Measurements from ENCODE around the gene SLC25A19. TPM values are rescaled to one million over a fixed set of nuclear protein-coding genes. Genes with fewer than 3 reads are reported as not detected.
"Not testable (repeated sequence)": the region's sequence is repeated elsewhere in the genome, so short reads cannot be mapped to it uniquely, and the experiment has no call there.

SLC25A19 gene
- total RNA-seq, 1 donor, result 28.8 TPM

DNA sequence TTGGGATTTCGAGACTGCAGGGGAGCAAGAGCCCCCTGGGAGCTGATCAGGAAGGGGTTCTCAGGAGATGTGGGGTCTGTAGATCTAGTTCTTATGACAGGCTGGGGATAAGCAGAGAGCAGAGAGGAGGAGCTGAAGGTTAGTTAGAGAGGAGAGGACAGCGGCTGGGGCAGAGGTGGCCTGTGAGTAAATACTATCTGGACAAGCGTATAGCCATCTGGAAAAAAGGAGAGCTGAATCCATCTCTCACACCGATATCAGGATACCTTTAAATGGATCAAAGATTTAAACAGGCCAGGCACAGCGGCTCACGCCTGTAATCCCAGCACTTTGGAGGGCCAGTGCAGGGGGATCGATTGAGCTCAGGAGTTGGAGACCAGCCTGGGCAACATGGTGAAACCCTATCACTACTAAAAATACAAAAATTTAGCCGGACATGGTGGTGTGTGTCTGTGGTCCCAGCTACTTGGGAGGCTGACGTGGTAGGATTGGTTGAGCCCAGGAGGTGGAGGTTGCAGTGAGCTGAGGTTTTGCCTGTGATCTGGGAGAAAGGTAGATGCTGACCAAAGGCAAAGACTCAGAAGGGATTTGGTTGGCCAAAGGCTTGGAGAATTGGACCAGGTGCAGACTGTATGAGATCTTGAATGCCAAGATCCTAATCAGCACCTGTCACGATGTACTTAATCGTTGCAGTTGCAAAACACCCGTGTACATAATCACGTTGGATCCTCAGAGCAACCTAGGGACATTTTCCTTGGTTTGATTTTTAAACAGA, 18.9 kb upstream of the SLC25A19 start:
- DNase-seq (ENCODE audit: low read depth in 2 of 3, low spot score in 2 of 3), result no peak

DNA sequence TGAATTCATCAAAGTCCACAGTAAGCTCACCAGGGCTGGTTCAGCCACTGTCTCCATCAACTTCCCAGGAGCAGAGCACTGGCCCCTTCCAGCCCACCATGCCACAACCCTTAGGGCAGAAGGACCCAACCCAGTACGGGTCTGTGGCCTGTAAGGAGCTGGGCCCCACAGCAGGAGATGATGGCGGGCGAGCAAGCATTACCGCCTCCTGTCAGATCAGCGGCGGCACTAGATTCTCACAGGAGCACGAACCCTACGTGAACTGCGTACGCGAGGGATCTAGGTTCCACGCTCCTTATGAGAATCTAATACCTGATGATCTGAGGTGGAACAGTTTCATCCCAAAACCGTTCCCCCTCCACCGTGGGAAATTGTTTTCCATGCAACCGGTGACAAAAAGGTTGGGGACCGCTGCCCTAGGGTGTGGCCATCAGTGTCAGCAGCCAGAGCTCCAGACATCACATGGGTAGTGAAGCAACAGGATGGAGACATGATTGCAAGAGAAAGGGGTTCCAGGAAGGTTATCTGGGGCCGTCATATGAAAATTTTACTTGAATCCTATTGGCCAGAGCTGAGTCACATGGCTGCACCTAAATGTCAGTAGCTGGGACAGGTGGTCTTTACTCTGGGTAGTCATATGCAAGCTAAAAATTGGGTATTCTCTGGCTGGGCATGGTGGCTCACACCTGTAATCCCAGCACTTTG, 12.4 kb upstream of the SLC25A19 start:
- no peak for DNase-seq (ENCODE audit: low read depth in 2 of 3, low spot score in 2 of 3)

DNA sequence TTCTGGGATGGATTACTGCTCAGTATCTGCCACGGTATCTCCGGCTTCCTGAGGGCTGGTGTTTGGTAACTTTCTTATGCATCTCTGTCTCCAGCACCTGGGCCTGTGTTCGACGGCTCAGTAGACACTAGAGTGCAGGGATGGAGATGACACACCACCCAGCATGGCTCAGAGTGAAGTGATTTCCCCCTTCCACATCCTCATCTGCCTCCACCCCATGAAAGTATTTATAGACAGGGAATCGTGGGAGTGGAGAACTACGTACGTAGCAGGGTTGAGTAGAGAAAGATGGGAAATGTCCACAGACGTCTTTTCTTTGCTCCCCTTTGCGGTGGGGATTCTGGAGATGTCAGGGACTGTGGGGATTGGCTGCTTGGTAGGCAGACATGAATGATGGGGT, 11.8 kb upstream of the SLC25A19 start:
- no peak for DNase-seq (ENCODE audit: low read depth in 2 of 3, low spot score in 2 of 3)

DNA sequence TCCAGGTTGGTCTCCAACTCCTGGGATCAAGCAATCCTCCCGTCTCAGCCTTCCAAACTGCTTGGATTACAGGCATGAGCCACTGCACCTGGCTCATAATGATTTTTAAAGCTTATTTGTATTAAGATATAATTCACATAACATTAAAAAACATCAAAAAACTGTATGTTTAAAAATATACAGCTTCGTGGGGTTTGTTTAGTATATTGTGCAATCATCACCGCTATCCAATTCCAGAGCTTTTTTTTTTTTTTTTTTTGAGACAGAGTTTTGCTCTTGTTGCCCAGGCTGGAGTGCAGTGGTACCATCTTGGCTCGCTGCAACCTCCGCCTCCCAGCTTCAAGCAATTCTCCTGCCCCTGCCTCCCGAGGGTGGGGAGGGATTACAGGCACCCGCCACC, 11.0 kb upstream of the SLC25A19 start:
- no peak for DNase-seq (ENCODE audit: low read depth in 2 of 3, low spot score in 2 of 3)

DNA sequence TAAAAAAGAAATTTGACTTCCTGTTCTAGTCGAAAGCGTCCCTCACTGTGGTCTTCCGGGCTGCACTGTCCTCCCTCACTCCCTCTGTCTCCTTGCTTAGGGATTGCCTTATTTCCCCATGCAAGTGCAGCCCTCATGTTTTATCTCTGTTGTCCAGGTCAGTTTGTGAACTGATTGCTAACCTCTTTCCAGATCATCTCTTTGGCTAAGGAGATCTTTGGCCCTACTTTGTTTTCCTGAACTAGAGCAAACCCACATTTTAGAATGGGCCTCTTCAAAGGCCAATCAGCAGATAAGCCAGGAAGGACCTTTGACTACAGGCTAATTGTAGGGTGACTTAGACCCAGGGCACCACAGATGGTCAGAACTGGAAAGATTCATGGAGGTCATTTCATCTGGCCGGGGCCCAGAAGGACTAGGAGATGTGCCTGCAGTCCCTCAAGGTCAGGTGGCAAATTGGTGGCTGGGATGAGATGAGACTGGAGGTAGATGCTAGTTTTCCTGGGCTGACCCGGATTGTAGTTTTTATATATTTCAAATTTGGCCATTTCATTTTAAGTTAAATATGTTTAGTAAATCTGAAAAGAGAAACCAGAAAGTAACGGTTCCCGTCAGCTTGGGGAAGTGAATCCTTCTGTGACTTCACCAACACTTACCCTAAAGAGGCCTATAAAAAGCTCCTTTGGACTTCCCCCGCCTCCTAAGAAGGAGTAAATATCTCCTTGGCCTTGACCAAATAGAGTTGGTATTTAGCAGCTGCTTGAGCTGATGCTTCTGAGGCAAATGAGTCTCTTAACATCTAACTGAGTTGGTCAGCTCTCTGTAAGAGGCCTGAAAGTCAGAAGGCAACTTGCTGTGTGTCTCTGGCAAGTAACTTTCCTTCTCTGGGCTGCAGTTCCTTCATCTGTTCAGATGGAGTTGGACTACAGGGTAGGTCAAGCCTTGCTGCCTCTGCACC, 6.2 kb upstream of the SLC25A19 start:
- DNase-seq (ENCODE audit: low read depth in 2 of 3, low spot score in 2 of 3), result peak in 2 of 3 donors; percentile 38 to 64

DNA sequence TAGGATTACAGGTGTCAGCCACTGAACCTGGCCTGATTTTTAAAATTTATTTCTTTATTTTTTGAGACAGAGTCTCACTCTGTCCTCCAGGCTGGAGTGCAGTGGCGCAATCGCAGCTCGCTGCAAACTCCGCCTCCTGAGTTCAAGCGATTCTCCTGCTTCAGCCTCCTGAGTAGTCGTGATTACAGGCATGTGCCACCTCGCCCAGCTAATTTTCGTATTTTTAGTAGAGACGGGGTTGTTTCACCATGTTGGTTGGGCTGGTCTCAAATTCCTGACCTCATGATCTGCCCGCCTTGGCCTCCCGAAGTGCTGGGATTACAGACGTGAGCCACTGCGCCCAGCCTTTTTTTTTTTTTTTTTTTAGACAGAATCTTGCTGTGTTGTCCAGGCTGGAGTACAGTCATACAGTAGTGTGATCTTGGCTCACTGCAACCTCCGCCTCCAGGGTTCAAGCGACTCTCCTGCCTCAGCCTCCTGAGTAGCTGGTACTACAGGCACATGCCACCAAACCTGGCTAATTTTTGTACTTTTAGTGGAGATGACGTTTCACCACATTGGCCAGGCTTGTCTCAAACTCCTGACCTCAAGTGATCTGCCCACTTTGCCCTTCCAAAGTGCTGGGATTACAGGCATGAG, 3.7 kb upstream of the SLC25A19 start:
- DNase-seq (ENCODE audit: low read depth in 2 of 3, low spot score in 2 of 3), result not testable (repeated sequence)

DNA sequence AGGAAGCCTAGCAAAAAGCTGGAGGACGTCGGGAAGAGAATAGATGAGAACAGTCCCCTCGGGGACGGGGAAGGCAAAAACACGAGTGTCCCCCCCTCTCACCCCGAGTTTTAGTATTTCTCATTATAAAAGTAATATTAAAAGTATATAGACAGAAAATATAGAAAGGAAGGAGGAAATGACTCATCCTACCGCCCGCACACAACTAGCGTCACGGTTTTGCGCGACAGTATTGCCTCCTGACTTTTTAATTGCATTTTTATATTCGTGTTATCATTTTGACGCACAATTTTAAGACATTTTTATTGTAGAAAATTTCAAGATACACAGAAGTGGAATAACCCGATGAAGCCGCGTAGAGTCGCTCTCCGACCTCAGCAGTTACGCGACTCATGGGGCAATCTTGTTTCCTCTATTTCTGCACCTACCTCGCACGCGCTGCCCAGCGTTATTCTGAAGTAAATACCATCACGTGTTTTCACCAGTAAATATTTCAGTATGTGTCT, 652 bp upstream of the SLC25A19 start:
- peak in 2 of 3 donors; percentile 84 to 90 for DNase-seq (ENCODE audit: low read depth in 2 of 3, low spot score in 2 of 3)

DNA sequence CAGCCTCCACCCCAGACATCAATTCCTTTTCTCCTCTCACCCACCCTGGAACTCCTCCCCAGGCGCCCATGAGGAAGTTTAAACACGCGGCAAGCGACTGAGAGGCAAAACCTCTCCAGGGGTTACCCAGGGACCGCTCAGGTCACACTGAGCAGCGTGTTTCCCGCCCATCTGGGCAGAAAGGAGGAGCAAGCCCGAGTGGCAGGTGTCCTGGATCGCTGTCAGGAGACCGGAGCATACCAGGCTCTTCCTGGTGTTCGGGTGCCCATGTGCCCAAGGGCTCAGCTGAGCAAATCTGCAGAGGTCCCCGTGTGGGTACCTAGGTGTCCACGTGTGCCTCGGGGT, 491 bp downstream of the SLC25A19 start:
- DNase-seq (ENCODE audit: low read depth in 2 of 3, low spot score in 2 of 3), result peak in 1 of 3 donors; percentile 26

DNA sequence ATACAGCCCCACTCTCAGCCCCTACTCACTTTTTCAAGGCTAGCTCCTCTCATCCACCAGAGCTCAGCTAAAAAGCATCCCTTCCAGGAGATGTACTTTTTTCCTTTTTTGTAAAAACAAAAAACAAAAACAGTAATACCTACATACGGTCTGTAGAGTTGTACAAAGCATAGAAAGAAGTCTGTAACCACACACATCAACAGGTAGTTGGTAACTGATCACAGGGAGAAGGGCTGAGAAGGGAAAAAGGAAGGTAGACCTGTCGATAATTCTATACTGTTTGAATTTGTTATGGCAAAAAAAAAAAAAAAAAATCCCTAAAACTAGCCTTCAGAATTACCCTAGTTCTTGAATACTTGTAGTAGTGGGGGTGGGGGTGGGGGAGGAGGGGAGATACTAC, 874 bp downstream of the SLC25A19 start:
- DNase-seq (ENCODE audit: low read depth in 2 of 3, low spot score in 2 of 3), result no peak

DNA sequence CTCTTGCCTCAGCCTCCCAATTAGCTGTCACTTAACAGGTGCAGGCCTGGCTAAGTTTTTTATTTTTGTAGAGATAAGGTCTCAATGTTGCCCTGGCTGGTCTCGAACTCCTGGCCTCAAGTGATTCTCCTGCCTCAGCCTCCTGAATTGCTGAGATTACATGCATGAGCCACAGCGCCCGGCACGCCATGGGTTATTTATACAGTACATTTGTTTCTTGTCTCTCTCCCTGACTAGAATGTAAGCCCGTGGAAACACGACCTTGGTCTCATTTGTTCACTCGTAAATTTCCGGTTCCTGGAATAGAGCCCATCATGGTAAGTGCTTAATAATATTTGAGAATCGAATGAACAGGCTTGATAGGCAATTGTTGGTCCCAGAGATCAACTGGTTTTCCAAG, 2.0 kb downstream of the SLC25A19 start:
- no peak for DNase-seq (ENCODE audit: low read depth in 2 of 3, low spot score in 2 of 3)

DNA sequence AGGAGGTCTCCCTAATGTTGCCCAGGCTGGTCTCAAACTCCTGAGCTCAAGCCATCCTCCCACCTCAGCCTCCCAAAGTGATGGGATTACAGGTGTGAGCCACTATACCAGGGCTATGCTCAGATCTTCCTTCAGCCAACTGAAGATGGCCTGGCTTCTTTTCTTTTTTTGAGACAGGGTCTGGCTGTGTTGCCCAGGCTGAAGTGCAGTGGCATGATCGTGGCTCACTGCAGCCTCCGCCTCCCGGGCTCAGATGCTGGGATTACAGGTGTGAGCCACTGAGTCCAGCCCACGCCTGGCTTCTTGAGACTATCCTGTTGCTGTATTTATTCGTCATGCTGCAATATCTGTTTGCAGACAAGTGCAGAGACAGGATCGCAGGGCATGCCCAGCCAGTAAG, 4.1 kb downstream of the SLC25A19 start:
- no peak for DNase-seq (ENCODE audit: low read depth in 2 of 3, low spot score in 2 of 3)

DNA sequence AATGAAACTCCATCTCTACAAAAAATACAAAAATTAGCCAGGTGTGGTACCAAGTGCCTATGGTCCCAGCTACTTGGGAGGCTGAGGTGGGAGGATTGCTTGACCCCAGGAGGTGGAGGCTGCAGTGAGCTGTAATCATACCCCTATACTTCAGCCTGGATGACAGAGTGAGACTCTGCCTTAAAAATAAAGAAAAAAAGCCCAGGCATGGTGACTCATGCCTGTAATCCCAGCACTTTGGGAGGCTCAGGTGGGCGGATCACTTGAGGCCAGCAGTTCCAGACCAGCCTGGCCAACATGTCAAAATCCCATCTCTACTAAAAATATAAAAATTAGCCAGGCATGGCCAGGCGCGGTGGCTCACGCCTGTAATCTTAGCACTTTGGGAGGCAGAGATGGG, 9.0 kb downstream of the SLC25A19 start:
- not testable (repeated sequence) for DNase-seq (ENCODE audit: low read depth in 2 of 3, low spot score in 2 of 3)

DNA sequence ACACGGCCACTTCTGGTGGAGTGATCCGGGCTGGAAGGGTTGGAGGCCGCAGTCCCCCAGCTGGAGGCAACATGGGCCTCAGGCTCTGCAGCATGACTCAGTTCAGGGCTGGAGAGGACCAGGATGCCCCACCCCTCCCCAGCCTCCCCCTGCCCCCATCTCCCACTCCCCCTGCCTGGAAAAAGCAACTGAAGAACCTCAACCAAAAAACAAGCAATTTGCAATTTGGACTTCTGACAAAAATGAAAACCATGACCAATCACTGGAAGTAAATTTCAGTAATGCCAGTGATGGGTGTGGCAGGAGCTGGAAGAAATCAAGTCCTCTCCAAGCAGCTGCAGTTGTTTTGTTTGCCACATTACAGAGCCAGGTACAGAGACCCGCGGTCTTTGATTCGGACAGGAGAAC, 11.6 kb downstream of the SLC25A19 start:
- DNase-seq (ENCODE audit: low read depth in 2 of 3, low spot score in 2 of 3), result no peak

DNA sequence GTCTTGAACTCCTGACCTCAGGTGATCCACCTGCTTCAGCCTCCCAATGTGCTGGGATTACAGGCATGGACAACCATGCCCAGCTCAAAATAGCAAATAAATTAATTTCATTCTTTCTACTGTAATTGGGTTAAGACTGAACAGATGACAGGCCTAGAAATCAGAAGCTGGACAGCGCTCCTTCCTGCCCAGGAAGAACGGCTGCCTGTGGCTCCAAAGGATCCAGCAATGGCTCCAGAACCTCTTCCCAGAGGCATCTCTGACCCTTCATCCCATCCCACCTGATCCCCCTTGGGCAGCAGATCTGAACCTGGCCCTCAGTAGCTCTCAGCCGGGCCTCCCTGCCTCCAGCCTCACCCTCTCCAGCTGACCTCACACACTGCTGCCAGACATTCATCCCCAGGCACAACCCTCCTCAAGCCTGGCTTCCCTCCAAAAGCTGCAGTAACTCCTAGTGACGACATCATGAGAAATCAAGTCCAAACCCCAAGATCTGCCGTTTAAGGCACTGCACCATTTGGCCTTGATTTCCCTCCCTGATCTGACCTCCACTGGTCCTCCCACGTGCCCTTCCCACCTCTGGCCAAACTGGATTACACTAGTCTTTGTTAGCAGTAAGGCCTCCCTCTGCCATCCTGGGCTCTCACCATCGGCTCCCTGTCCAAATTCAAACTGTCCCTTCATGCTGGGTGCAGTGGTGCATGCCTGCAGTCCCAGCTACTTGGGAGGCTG, 15.1 kb downstream of the SLC25A19 start:
- DNase-seq (ENCODE audit: low read depth in 2 of 3, low spot score in 2 of 3), result no peak

DNA sequence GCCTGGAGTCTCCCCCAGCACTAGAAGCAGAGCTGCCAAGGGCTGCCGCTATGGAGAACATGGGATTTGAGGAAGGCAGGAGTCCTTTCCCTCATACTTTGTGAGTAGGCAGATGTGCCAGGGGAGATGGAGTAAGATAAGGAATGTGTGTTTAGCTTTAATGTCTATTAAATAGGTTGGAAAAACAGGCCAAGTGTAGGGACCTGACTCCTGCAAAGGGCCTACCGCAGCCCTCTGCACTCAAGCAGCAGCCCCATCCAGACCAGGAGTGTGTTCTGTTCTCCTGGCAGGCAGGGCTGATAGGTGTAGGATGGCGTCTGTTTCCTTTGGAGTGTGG, 16.4 kb downstream of the SLC25A19 start:
- no peak for DNase-seq (ENCODE audit: low read depth in 2 of 3, low spot score in 2 of 3)

DNA sequence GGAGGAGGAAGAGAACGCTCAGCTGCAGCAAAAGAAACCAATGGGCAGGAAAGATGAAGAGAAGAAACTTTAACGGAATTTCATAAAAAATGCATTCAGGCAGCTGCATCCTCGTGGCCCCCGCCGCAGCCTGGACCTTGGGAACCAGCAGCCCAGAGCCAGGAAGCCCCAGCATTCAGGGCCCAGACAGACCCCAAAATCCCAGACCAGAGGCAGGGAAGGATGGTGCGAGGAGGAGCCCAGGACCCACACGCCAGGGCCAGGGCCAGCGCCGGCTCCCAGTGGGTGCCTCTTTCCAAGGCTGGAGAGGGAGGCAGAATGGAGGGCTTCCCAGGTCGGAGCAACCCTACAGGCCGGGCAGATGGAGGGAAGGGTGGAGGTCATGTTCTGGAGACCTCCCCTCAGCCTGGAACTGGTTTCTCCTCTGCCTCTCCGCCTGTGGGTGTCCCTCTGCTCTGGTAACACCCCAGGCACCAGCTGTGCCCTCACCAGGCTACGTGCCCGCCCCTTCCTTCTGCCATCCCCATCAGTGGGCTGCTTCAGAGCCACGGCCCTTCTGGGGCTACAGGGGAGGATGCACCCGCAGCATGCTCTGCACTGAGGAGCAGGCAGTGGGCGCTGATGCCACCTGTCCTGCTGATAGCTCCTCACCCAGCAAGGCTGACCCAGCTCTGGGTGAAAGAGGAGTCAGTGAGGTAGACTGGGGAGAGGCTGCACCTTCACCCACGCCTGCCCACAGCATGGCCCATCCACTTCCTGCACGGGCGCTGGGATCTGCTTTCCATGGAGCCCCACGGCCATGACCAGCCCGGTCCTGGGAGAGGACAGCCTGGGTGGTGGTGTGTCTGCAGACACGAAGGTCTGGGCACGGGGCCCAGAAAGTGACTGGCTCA, 17.0 kb downstream of the SLC25A19 start:
- DNase-seq (ENCODE audit: low read depth in 2 of 3, low spot score in 2 of 3), result no peak

DNA sequence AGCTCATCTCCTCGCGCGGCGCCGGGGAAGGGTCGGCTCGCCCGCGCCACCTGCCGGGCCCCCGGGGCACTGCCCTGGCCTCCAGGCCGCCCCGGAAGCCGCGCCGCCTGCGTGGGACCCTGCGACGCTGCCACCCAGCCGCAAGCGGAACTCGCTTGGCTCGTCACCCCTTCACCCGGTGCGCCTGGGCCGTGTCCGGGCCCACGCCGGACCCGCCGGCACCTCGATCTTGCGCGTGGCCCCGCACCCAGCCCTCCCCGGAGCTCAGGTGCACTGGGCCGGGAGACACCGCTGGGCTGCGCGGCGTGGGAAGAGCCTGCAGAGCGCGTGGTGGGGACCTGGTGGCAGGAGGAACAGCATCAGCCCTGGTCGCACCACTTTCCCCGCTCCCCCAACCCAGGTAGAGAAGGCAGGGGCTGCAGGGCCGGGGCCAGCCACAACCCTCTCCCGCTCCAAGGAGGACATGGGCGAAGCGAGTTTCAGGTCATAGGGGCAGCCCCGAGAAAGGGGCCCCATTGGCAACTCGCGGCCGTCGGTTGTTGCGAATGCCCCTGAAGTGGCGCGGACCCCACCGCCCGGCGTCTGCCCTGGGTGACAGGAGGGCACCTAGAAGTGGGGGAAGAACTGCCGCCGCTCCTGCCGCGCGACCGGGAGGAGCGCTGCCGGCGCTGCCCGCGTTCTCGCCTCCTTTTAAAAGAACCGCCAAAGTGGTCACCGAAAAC, 17.8 kb downstream of the SLC25A19 start:
- peak; percentile 77 to 84 (median 83) for DNase-seq (ENCODE audit: low read depth in 2 of 3, low spot score in 2 of 3)

DNA sequence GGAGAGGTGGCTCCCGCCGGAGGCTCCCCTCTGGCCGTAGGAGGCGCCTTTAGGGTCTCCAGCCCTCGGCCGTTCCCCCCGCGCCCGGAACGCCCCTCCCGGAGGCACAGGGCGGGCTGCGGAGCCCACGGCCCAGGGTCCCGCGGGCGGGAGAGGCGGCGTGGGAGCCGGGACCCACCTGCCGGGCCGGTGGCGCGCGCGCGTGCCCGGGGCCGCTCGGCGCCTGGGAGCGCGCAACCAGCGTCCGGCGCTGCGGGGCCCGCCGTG, 18.3 kb downstream of the SLC25A19 start, which contains the start of gene MIF4GD:
Gene MIF4GD (minus strand): TSS at position 266 of the 267 bp plus-strand sequence. CDS start 1,036 bp downstream, outside the sequence.
- DNase-seq (ENCODE audit: low read depth in 2 of 3, low spot score in 2 of 3), result no peak

All from hematopoietic multipotent progenitor cell (in vitro differentiated cells).